Liver (tissue), 9 donors: ENCODE measurements around the gene IL17REL. TPM values are rescaled to one million over a fixed set of nuclear protein-coding genes. Genes with fewer than 3 reads are reported as not detected.

ENCODE experiments used
- DNase-seq: peaks from one replicate; pipeline ENCODE4 v3.0.0-alpha.2; 2017; ENCODE audit warnings: low spot score
- H3K27ac ChIP-seq, 2 donors: one replicate each; pipeline ENCODE4 v1.7.0; 2013; ENCODE audit warnings: inconsistent platforms in 2 of 2, low read length in 2 of 2, control low read depth in 1 of 2, low read depth in 1 of 2, mild to moderate bottlenecking in 1 of 2
- H3K27me3 ChIP-seq, 4 donors: one replicate each; pipeline versions ENCODE4 v1.6.1 to v1.7.0; 2013; ENCODE audit warnings: low read length in 3 of 4, inconsistent platforms in 1 of 4, mild to moderate bottlenecking in 1 of 4, moderate library complexity in 1 of 4; ENCODE audit not compliant: control insufficient read depth in 4 of 4, insufficient read depth in 4 of 4
- H3K36me3 ChIP-seq, 4 donors: one replicate each; pipeline versions ENCODE4 v1.6.1 to v1.7.0; 2013; ENCODE audit warnings: low read length in 3 of 4, mild to moderate bottlenecking in 3 of 4, low read depth in 1 of 4, moderate library complexity in 1 of 4; ENCODE audit not compliant: control insufficient read depth in 4 of 4, insufficient read depth in 3 of 4
- H3K4me1 ChIP-seq, 4 donors: one replicate each; pipeline versions ENCODE4 v1.6.1 to v1.7.0; 2013; ENCODE audit warnings: low read length in 3 of 4, mild to moderate bottlenecking in 3 of 4, moderate library complexity in 1 of 4; ENCODE audit not compliant: control insufficient read depth in 4 of 4, insufficient read depth in 4 of 4
- H3K4me3 ChIP-seq, 3 donors: one replicate each; pipeline versions ENCODE4 v1.6.1 to v1.7.0; 2013; ENCODE audit warnings: low read length in 3 of 3, control low read depth in 1 of 3, low read depth in 1 of 3, mild to moderate bottlenecking in 1 of 3
- H3K9ac ChIP-seq, 2 donors: one replicate each; pipeline ENCODE4 v1.7.0; 2013; ENCODE audit warnings: low read length in 2 of 2, mild to moderate bottlenecking in 2 of 2, moderate library complexity in 2 of 2, control low read depth in 1 of 2, low read depth in 1 of 2
- H3K9me3 ChIP-seq, 4 donors: one replicate each; pipeline versions ENCODE4 v1.6.1 to v1.7.0; 2013; ENCODE audit warnings: low read length in 3 of 4; ENCODE audit not compliant: control insufficient read depth in 4 of 4
- ATF3 ChIP-seq: IDR thresholded peaks from 2 replicates; pipeline ENCODE4 v1.6.1; 2016; ENCODE audit warnings: antibody characterized with exemption
- CTCF ChIP-seq: fragments of 150-350 bp; IDR thresholded peaks from 2 replicates; pipeline ENCODE4 v1.5.1; 2017; ENCODE audit warnings: improper control_type of control experiment, low read depth, low read length; ENCODE audit not compliant: missing input control
- EGR1 ChIP-seq, 2 donors: IDR thresholded peaks; 2 replicates each; pipeline ENCODE4 v1.6.1; 2016 to 2018; ENCODE audit warnings: antibody characterized with exemption in 2 of 2, low read depth in 2 of 2
- FOXA1 ChIP-seq: IDR thresholded peaks from 2 replicates; pipeline ENCODE4 v1.6.1; 2016; ENCODE audit warnings: antibody characterized with exemption
- FOXA2 ChIP-seq: IDR thresholded peaks from 2 replicates; pipeline ENCODE4 v1.6.1; 2016; ENCODE audit warnings: antibody characterized with exemption
- GABPA ChIP-seq, 2 donors: IDR thresholded peaks in 1 of 2; conservative IDR thresholded peaks in 1 of 2; 2 replicates each; pipeline ENCODE4 v1.6.1; 2016; ENCODE audit warnings: antibody characterized with exemption in 2 of 2, mild to moderate bottlenecking in 1 of 2, moderate library complexity in 1 of 2
- HNF4A ChIP-seq, 2 donors: conservative IDR thresholded peaks; 2 replicates each; pipeline ENCODE4 v1.6.1; 2016; ENCODE audit warnings: antibody characterized with exemption in 2 of 2, mild to moderate bottlenecking in 2 of 2
- HNF4G ChIP-seq: IDR thresholded peaks from 2 replicates; pipeline ENCODE4 v1.6.1; 2016; ENCODE audit warnings: antibody characterized with exemption
- JUND ChIP-seq, 2 donors: IDR thresholded peaks; 2 replicates each; pipeline ENCODE4 v1.6.1; 2016; ENCODE audit warnings: antibody characterized with exemption in 2 of 2
- MAX ChIP-seq: IDR thresholded peaks from 2 replicates; pipeline ENCODE4 v1.6.1; 2016; ENCODE audit warnings: antibody characterized with exemption
- NR2F2 ChIP-seq: IDR thresholded peaks from 2 replicates; pipeline ENCODE4 v1.6.1; 2016; ENCODE audit warnings: antibody characterized with exemption
- RAD21 ChIP-seq, 2 donors: IDR thresholded peaks; 2 replicates each; pipeline ENCODE4 v1.6.1; 2016; ENCODE audit warnings: antibody characterized with exemption in 2 of 2, mild to moderate bottlenecking in 2 of 2
- REST ChIP-seq: IDR thresholded peaks from 2 replicates; pipeline ENCODE4 v1.6.1; 2016; ENCODE audit warnings: antibody characterized with exemption, mild to moderate bottlenecking
- RXRA ChIP-seq, 2 donors: IDR thresholded peaks; 2 replicates each; pipeline ENCODE4 v1.6.1; 2017 to 2018; ENCODE audit warnings: antibody characterized with exemption in 2 of 2, mild to moderate bottlenecking in 1 of 2
- TAF1 ChIP-seq: conservative IDR thresholded peaks from 2 replicates; pipeline ENCODE4 v1.6.1; 2016; ENCODE audit warnings: antibody characterized with exemption, mild to moderate bottlenecking
- YY1 ChIP-seq: IDR thresholded peaks from 2 replicates; pipeline ENCODE4 v1.6.1; 2016; ENCODE audit warnings: antibody characterized with exemption, mild to moderate bottlenecking
- ZBTB33 ChIP-seq: IDR thresholded peaks from 2 replicates; pipeline ENCODE4 v1.6.1; 2016; ENCODE audit warnings: antibody characterized with exemption
- WGBS: extraction: QIAGEN DNeasy Blood & Tissue Kit; methylation state at CpG from one replicate; pipeline ENCODE4 v1.1.7; 2013; 5-methylcytosine and 5-hydroxymethylcytosine counted together
- polyA plus RNA-seq, 2 donors: library from polyadenylated mRNA; stranded (reverse) in 1 of 2; unstranded in 1 of 2; fragments of 200-250 nt in 1 of 2; fragments of >200 nt in 1 of 2; fragmentation: Nextera tagmentation in 1 of 2; extraction: Ambion mirVana in 1 of 2; gene quantifications; one replicate each; pipeline versions ENCODE4 v1.2.1 to v1.2.3, GENCODE V29; 2013 to 2015
- total RNA-seq, 2 donors: library from RNA; depleted of rRNA; stranded (reverse); fragments of >200 nt; gene quantifications; one replicate each; pipeline ENCODE4 v1.2.3, GENCODE V29; 2014
- donor health status: healthy.
- donor health status: healthy.
- donor health status: healthy.
- donor health status: healthy.
- donor health status: healthy.

IL17REL gene
- total and polyA plus RNA-seq, 4 donors, result under 0.01 TPM; not detected in 3

GRCh38 chr22:50058061-50058905 lies 45.7 kb upstream of the IL17REL start, which contains the start of gene TTLL8:
Gene TTLL8 (minus strand): TSS chr22:50058298.
- Histone ChIP-seq H3K27me3 (peaks cover 0 to 2% (median 0%) of the 10 kb centered on the region in 4 donors), H3K36me3 (no peaks in the 10 kb centered on the region), H3K4me3 (peak within 1 kb of the TSS in 1 of 3 donors; percentile 15), H3K9me3 (peaks cover 0 to 5% (median 0%) of the 10 kb centered on the region in 4 donors), H3K27ac (no peak within 1 kb of the TSS), H3K4me1 (peaks cover 0 to 6% (median 0%) of the 10 kb centered on the region in 4 donors), H3K9ac (no peak within 1 kb of the TSS)
- DNase-seq, result no peak
- TF ChIP-seq REST (no peak), TAF1 (no peak), GABPA (IDR thresholded peaks at IDR 0.05 in 1 of 2, conservative IDR thresholded peaks at IDR 0.05 in 1 of 2) (no peak)
- 14% methylated on average over 102 of the region's 102 CpGs for WGBS

- WGBS, result 84% methylated on average over 14 of the region's 14 CpGs
Observed at GRCh38 chr22:50057278-50058060, 44.9 kb upstream of the IL17REL start.

More at GRCh38 chr22:50057278-50058060, 44.9 kb upstream of the IL17REL start:
- Histone ChIP-seq H3K4me3 (no peak overlapping the region), H3K27me3 (peaks cover 0 to 2% (median 0%) of the 10 kb centered on the region in 4 donors), H3K9me3 (peaks cover 0 to 6% (median 0%) of the 10 kb centered on the region in 4 donors), H3K36me3 (no peaks in the 10 kb centered on the region), H3K27ac (no peak overlapping the region), H3K9ac (no peak overlapping the region), H3K4me1 (peaks cover 0 to 6% (median 0%) of the 10 kb centered on the region in 4 donors)
- DNase-seq, result no peak
- no peak for TF ChIP-seq ZBTB33
- TF ChIP-seq RXRA (IDR thresholded peaks at IDR 0.05), result no peak
- TF ChIP-seq YY1, result no peak
- TF ChIP-seq EGR1 (IDR thresholded peaks at IDR 0.05; ENCODE audit: low read depth in 2 of 2), result no peak
- no peak for TF ChIP-seq NR2F2
- TF ChIP-seq CTCF, result no peak
- TF ChIP-seq ATF3, result no peak
- TF ChIP-seq HNF4A (conservative IDR thresholded peaks at IDR 0.05), result no peak
- no peak for TF ChIP-seq GABPA (IDR thresholded peaks at IDR 0.05 in 1 of 2, conservative IDR thresholded peaks at IDR 0.05 in 1 of 2)
- no peak for TF ChIP-seq FOXA2
- TF ChIP-seq MAX, result no peak
- no peak for TF ChIP-seq REST
- TF ChIP-seq RAD21 (IDR thresholded peaks at IDR 0.05), result no peak
- no peak for TF ChIP-seq HNF4G
- no peak for TF ChIP-seq TAF1
- TF ChIP-seq FOXA1, result no peak
- no peak for TF ChIP-seq JUND (IDR thresholded peaks at IDR 0.05)
